H9 (cell line): ENCODE data around the gene ENPP6. TPM values are rescaled to one million over a fixed set of nuclear protein-coding genes. Genes with fewer than 3 reads are reported as not detected.

Experiments used
- DNase-seq: peaks from one replicate; pipeline ENCODE4 v3.0.0-alpha.2; 2017
- H2AFZ ChIP-seq: one replicate; pipeline ENCODE4 v1.6.1; 2013; ENCODE audit warnings: mild to moderate bottlenecking, low read length, control low read depth, moderate library complexity
- H2AK5ac ChIP-seq: 2 replicates; pipeline ENCODE4 v1.6.1; 2013; ENCODE audit warnings: low read length, control low read depth, mixed read lengths; ENCODE audit not compliant: insufficient read length
- H2BK120ac ChIP-seq: one replicate; pipeline ENCODE4 v1.6.1; 2013; ENCODE audit warnings: low read depth, mild to moderate bottlenecking, low read length, control low read depth, inconsistent platforms; ENCODE audit not compliant: poor library complexity, severe bottlenecking
- H2BK12ac ChIP-seq: 2 replicates; pipeline ENCODE4 v1.6.1; 2013; ENCODE audit warnings: low read length, control low read depth, mixed read lengths, low read depth; ENCODE audit not compliant: insufficient read length
- H2BK15ac ChIP-seq: 2 replicates; pipeline ENCODE4 v1.6.1; 2013; ENCODE audit warnings: low read depth, low read length, control low read depth
- H2BK20ac ChIP-seq: one replicate; pipeline ENCODE4 v1.6.1; 2013; ENCODE audit warnings: low read depth, mild to moderate bottlenecking, low read length, control low read depth, inconsistent platforms; ENCODE audit not compliant: poor library complexity, severe bottlenecking
- H2BK5ac ChIP-seq: 2 replicates; pipeline ENCODE4 v1.6.1; 2013; ENCODE audit warnings: low read length, control low read depth, mixed read lengths; ENCODE audit not compliant: insufficient read length
- H3K14ac ChIP-seq: 2 replicates; pipeline ENCODE4 v1.6.1; 2013; ENCODE audit warnings: low read length, control low read depth; ENCODE audit not compliant: insufficient read depth
- H3K18ac ChIP-seq: 2 replicates; pipeline ENCODE4 v1.6.1; 2013; ENCODE audit warnings: low read depth, mild to moderate bottlenecking, mixed read lengths, low read length, control low read depth; ENCODE audit not compliant: insufficient read length
- H3K23ac ChIP-seq: 2 replicates; pipeline ENCODE4 v1.6.1; 2013; ENCODE audit warnings: low read length, control low read depth, mixed read lengths, low read depth; ENCODE audit not compliant: insufficient read length
- H3K23me2 ChIP-seq: 2 replicates; pipeline ENCODE4 v1.6.1; 2013; ENCODE audit warnings: low read depth, mild to moderate bottlenecking, mixed read lengths, low read length, control low read depth; ENCODE audit not compliant: insufficient read length, poor library complexity, severe bottlenecking
- H3K27ac ChIP-seq: 2 replicates; pipeline ENCODE4 v1.5.1; 2013; ENCODE audit warnings: low read length, control low read depth, mixed read lengths, low read depth; ENCODE audit not compliant: insufficient read length
- H3K27me3 ChIP-seq: 2 replicates; pipeline ENCODE4 v1.6.1; 2013; ENCODE audit warnings: low read length, control low read depth, inconsistent platforms; ENCODE audit not compliant: insufficient read depth
- H3K4ac ChIP-seq: 2 replicates; pipeline ENCODE4 v1.6.1; 2013; ENCODE audit warnings: low read depth, mild to moderate bottlenecking, control low read depth, inconsistent platforms, low read length, moderate library complexity
- H3K4me1 ChIP-seq: 2 replicates; pipeline ENCODE4 v1.6.1; 2013; ENCODE audit warnings: low read length, control low read depth, inconsistent platforms; ENCODE audit not compliant: insufficient read depth
- H3K4me2 ChIP-seq: 2 replicates; pipeline ENCODE4 v1.6.1; 2013; ENCODE audit warnings: low read length, control low read depth, mixed read lengths; ENCODE audit not compliant: insufficient read length, insufficient read depth
- H3K56ac ChIP-seq: 2 replicates; pipeline ENCODE4 v1.6.1; 2013; ENCODE audit warnings: low read depth, mild to moderate bottlenecking, mixed read lengths, low read length, control low read depth; ENCODE audit not compliant: insufficient read length
- H3K79me1 ChIP-seq: 2 replicates; pipeline ENCODE4 v1.6.1; 2013; ENCODE audit warnings: low read depth, mild to moderate bottlenecking, moderate library complexity, low read length, control low read depth, inconsistent platforms; ENCODE audit not compliant: insufficient read depth, poor library complexity, severe bottlenecking
- H3K79me2 ChIP-seq: 2 replicates; pipeline ENCODE4 v1.6.1; 2013; ENCODE audit warnings: low read length, control low read depth, inconsistent platforms; ENCODE audit not compliant: insufficient read depth
- H3K9ac ChIP-seq: 2 replicates; pipeline ENCODE4 v1.6.1; 2013; ENCODE audit warnings: low read length, control low read depth, mixed read lengths; ENCODE audit not compliant: insufficient read length; ENCODE audit errors: extremely low read depth
- H3K9me3 ChIP-seq: one replicate; pipeline ENCODE4 v1.6.1; 2013; ENCODE audit warnings: low read depth, low read length, inconsistent platforms; ENCODE audit not compliant: control insufficient read depth
- H3T11ph ChIP-seq: one replicate; pipeline ENCODE4 v1.6.1; 2013; ENCODE audit warnings: mild to moderate bottlenecking, low read length, control low read depth, inconsistent platforms
- H4K20me1 ChIP-seq: one replicate; pipeline ENCODE4 v1.6.1; 2013; ENCODE audit not compliant: control insufficient read depth, insufficient read length, insufficient read depth
- H4K5ac ChIP-seq: 2 replicates; pipeline ENCODE4 v1.6.1; 2013; ENCODE audit warnings: low read depth, mild to moderate bottlenecking, mixed read lengths, low read length, control low read depth; ENCODE audit not compliant: insufficient read length
- H4K8ac ChIP-seq: replicated peaks from 2 replicates; pipeline ENCODE4 v1.6.1; 2013; ENCODE audit warnings: low read length, control low read depth, mixed read lengths, low read depth; ENCODE audit not compliant: insufficient read length
- H4K91ac ChIP-seq: 2 replicates; pipeline ENCODE4 v1.6.1; 2013; ENCODE audit warnings: low read depth, mild to moderate bottlenecking, moderate library complexity, mixed read lengths, low read length, control low read depth; ENCODE audit not compliant: insufficient read length
- H3K27ac Mint-ChIP-seq, 3 experiments: 2 replicates in 2 of 3; 3 replicates in 1 of 3; pipeline ENCODE4 v1.8.0; 2020 to 2021; ENCODE audit warnings: mixed read lengths in 3 of 3, mild to moderate bottlenecking in 1 of 3, moderate library complexity in 1 of 3
- H3K27me3 Mint-ChIP-seq: 2 replicates; pipeline ENCODE4 v1.8.0; 2021; ENCODE audit warnings: low read depth, mild to moderate bottlenecking, moderate library complexity, mixed read lengths
- H3K36me3 Mint-ChIP-seq, 3 experiments: 2 replicates in 2 of 3; 3 replicates in 1 of 3; pipeline ENCODE4 v1.8.0; 2020 to 2021; ENCODE audit warnings: low read depth in 3 of 3, mixed read lengths in 3 of 3; ENCODE audit not compliant: insufficient read depth in 1 of 3
- H3K4me1 Mint-ChIP-seq, 2 experiments: 2 replicates each; pipeline ENCODE4 v1.8.0; 2020; ENCODE audit warnings: mixed read lengths in 2 of 2
- H3K4me3 Mint-ChIP-seq, 2 experiments: 2 replicates in 1 of 2; 3 replicates in 1 of 2; pipeline ENCODE4 v1.8.0; 2020 to 2021; ENCODE audit warnings: mild to moderate bottlenecking in 2 of 2, mixed read lengths in 2 of 2, moderate library complexity in 1 of 2
- H3K9me3 Mint-ChIP-seq, 2 experiments: 2 replicates in 1 of 2; 3 replicates in 1 of 2; pipeline ENCODE4 v1.8.0; 2020; ENCODE audit warnings: mild to moderate bottlenecking in 2 of 2, mixed read lengths in 2 of 2, moderate library complexity in 1 of 2
- CTCF ChIP-seq: fragments of 200-600 bp; sonication (generic); conservative IDR thresholded peaks from 3 replicates; pipeline ENCODE4 v1.8.0; 2021; ENCODE audit warnings: antibody characterized with exemption, mild to moderate bottlenecking
- WGBS: extraction: QIAGEN DNeasy Blood & Tissue Kit; methylation state at CpG from one replicate; pipeline ENCODE4 v1.1.7; 2013; ENCODE audit warnings: missing lambda C conversion rate, low lambda C conversion rate, mixed read lengths; ENCODE audit not compliant: insufficient read length; ENCODE audit errors: extremely low coverage; 5-methylcytosine and 5-hydroxymethylcytosine counted together
- total RNA-seq: library from RNA; stranded (reverse); gene quantifications from 2 replicates; pipeline ENCODE4 v1.2.1, GENCODE V29; 2021

Gene ENPP6
- total RNA-seq, 1 experiment from 2014 or later: not detected

GRCh38 chr4:184110452-184111224 is 107.0 kb downstream of the ENPP6 start:
- Mint-ChIP-seq H3K4me1 (no peaks in the 10 kb centered on the region), H3K36me3 (no peaks in the 10 kb centered on the region), H3K27me3 (peaks cover 6% of the 10 kb centered on the region), H3K27ac (no peak overlapping the region), H3K4me3 (no peak overlapping the region), H3K9me3 (no peaks in the 10 kb centered on the region)
- Histone ChIP-seq H3K27ac (no peak overlapping the region), H3K9ac (no peak overlapping the region), H3K79me1 (no peaks in the 10 kb centered on the region), H4K91ac (no peak overlapping the region), H3K4me1 (no peaks in the 10 kb centered on the region), H3K14ac (no peak overlapping the region), H2AFZ (no peak overlapping the region), H2BK120ac (no peak overlapping the region), H2BK20ac (no peak overlapping the region), H2AK5ac (no peak overlapping the region), H3K79me2 (no peaks in the 10 kb centered on the region), H2BK12ac (no peak overlapping the region), H3K18ac (no peak overlapping the region), H3K23me2 (no peaks in the 10 kb centered on the region), H3K27me3 (no peaks in the 10 kb centered on the region), H3T11ph (no peak overlapping the region), H2BK15ac (no peak overlapping the region), H4K5ac (no peak overlapping the region), H3K4me2 (no peak overlapping the region), H3K56ac (no peak overlapping the region), H3K23ac (no peak overlapping the region), H3K4ac (no peak overlapping the region), H3K9me3 (no peaks in the 10 kb centered on the region), H2BK5ac (no peak overlapping the region), H4K8ac (no peak overlapping the region), H4K20me1 (no peaks in the 10 kb centered on the region)
- TF ChIP-seq CTCF: no peak
- DNase-seq: no peak
- no CpG with 5 or more reads among the region's 14 CpGs for WGBS
